HUES64 (cell line): ENCODE results near the gene SCNN1B.

Experiments
- H3K27ac ChIP-seq: 2 replicates; pipeline ENCODE4 v1.7.0; 2013; ENCODE audit warnings: low read depth, low read length, inconsistent platforms
- H3K27me3 ChIP-seq: 2 replicates; pipeline ENCODE4 v1.6.1; 2013; ENCODE audit warnings: mild to moderate bottlenecking, low read length; ENCODE audit not compliant: insufficient read depth
- H3K36me3 ChIP-seq: 2 replicates; pipeline ENCODE4 v1.6.1; 2013; ENCODE audit warnings: mild to moderate bottlenecking, low read length; ENCODE audit not compliant: insufficient read depth
- H3K4me1 ChIP-seq: 2 replicates; pipeline ENCODE4 v1.6.1; 2013; ENCODE audit warnings: mild to moderate bottlenecking, low read length, moderate library complexity; ENCODE audit not compliant: insufficient read depth
- H3K4me3 ChIP-seq: 2 replicates; pipeline ENCODE4 v1.5.1; 2013; ENCODE audit warnings: mild to moderate bottlenecking, low read length, moderate library complexity
- H3K9ac ChIP-seq: 2 replicates; pipeline ENCODE4 v1.6.1; 2013; ENCODE audit warnings: mild to moderate bottlenecking, low read depth, low read length
- H3K9me3 ChIP-seq: 2 replicates; pipeline ENCODE4 v1.6.1; 2013; ENCODE audit warnings: low read depth, low read length; ENCODE audit not compliant: insufficient read depth
- WGBS: fragments of 150-250, 120-280 bp; methylation state at CpG from one replicate; pipeline ENCODE4 v1.1.7; 2013; ENCODE audit warnings: missing lambda C conversion rate; 5-methylcytosine and 5-hydroxymethylcytosine counted together

SCNN1B gene

GRCh38 chr16:23409522-23409921 is 107.4 kb downstream of the SCNN1B start:
- Histone ChIP-seq H3K36me3 (peaks cover 60% of the 10 kb centered on the region), H3K27ac (peak overlapping the region; percentile 16; the same call in 1 of the 2 replicates), H3K9ac (no peak overlapping the region), H3K4me3 (no peak overlapping the region), H3K9me3 (no peaks in the 10 kb centered on the region), H3K4me1 (peaks cover 14% of the 10 kb centered on the region), H3K27me3 (no peaks in the 10 kb centered on the region)
- 78% methylated on average over 2 of the region's 2 CpGs for WGBS

- no peak overlapping the region for H3K4me3 ChIP-seq
- H3K36me3 ChIP-seq, result peaks cover 59% of the 10 kb centered on the region
- no peaks in the 10 kb centered on the region for H3K27me3 ChIP-seq
- H3K27ac ChIP-seq, result peak overlapping the region; percentile 16; the same call in 1 of the 2 replicates
- peaks cover 14% of the 10 kb centered on the region for H3K4me1 ChIP-seq
- 46% methylated on average over 3 of the region's 4 CpGs for WGBS
- no peaks in the 10 kb centered on the region for H3K9me3 ChIP-seq
- no peak overlapping the region for H3K9ac ChIP-seq
Observed at GRCh38 chr16:23410176-23410575, 108.1 kb downstream of the SCNN1B start.

GRCh38 chr16:23414731-23415130 is 112.6 kb downstream of the SCNN1B start:
- peaks cover 57% of the 10 kb centered on the region for H3K36me3 ChIP-seq
- 94% methylated on average over 6 of the region's 6 CpGs for WGBS
- H3K9me3 ChIP-seq, result no peaks in the 10 kb centered on the region

GRCh38 chr16:23416816-23417215 is 114.7 kb downstream of the SCNN1B start:
- Histone ChIP-seq H3K9me3 (no peaks in the 10 kb centered on the region), H3K4me1 (peaks cover 4% of the 10 kb centered on the region; the same call in 1 of the 2 replicates), H3K27ac (no peak overlapping the region), H3K27me3 (no peaks in the 10 kb centered on the region), H3K36me3 (peaks cover 45% of the 10 kb centered on the region), H3K4me3 (no peak overlapping the region), H3K9ac (no peak overlapping the region)
- WGBS, result 94% methylated on average over 7 of the region's 7 CpGs

More at GRCh38 chr16:23414731-23415130, 112.6 kb downstream of the SCNN1B start:
- Histone ChIP-seq H3K9ac (no peak overlapping the region), H3K27me3 (no peaks in the 10 kb centered on the region), H3K27ac (no peak overlapping the region), H3K4me1 (peaks cover 4% of the 10 kb centered on the region), H3K4me3 (no peak overlapping the region)

GRCh38 chr16:23420011-23420410 is 117.9 kb downstream of the SCNN1B start:
- H3K36me3 ChIP-seq, result peaks cover 28% of the 10 kb centered on the region
- H3K4me1 ChIP-seq, result peaks cover 4% of the 10 kb centered on the region; the same call in 1 of the 2 replicates
- H3K9me3 ChIP-seq, result no peaks in the 10 kb centered on the region
- no peak overlapping the region for H3K4me3 ChIP-seq
- H3K9ac ChIP-seq, result no peak overlapping the region
- H3K27me3 ChIP-seq, result no peaks in the 10 kb centered on the region
- H3K27ac ChIP-seq, result no peak overlapping the region
- WGBS, result 91% methylated on average over 5 of the region's 5 CpGs

GRCh38 chr16:23423496-23424049 is 121.5 kb downstream of the SCNN1B start:
- Histone ChIP-seq H3K36me3 (peaks cover 10% of the 10 kb centered on the region; the same call in 1 of the 2 replicates), H3K9ac (no peak overlapping the region), H3K9me3 (no peaks in the 10 kb centered on the region), H3K27me3 (no peaks in the 10 kb centered on the region), H3K4me3 (no peak overlapping the region), H3K4me1 (peaks cover 4% of the 10 kb centered on the region; the same call in 1 of the 2 replicates), H3K27ac (no peak overlapping the region)
- WGBS, result 91% methylated on average over 11 of the region's 11 CpGs

GRCh38 chr16:23424292-23424958 is 122.3 kb downstream of the SCNN1B start:
- Histone ChIP-seq H3K9ac (no peak overlapping the region), H3K27me3 (no peaks in the 10 kb centered on the region), H3K27ac (no peak overlapping the region), H3K4me3 (no peak overlapping the region), H3K36me3 (peaks cover 13% of the 10 kb centered on the region), H3K9me3 (no peaks in the 10 kb centered on the region), H3K4me1 (peaks cover 4% of the 10 kb centered on the region; the same call in 1 of the 2 replicates)
- WGBS, result 95% methylated on average over 14 of the region's 14 CpGs

- Histone ChIP-seq H3K9ac (no peak overlapping the region), H3K27me3 (no peaks in the 10 kb centered on the region), H3K4me3 (no peak overlapping the region), H3K27ac (no peak overlapping the region), H3K4me1 (no peaks in the 10 kb centered on the region), H3K36me3 (peaks cover 42% of the 10 kb centered on the region), H3K9me3 (no peaks in the 10 kb centered on the region)
- WGBS, result 98% methylated on average over 2 of the region's 2 CpGs
Observed at GRCh38 chr16:23428351-23428750, 126.2 kb downstream of the SCNN1B start.
